Peyer's patch (tissue), 4 donors: ENCODE results near the gene RIC1. TPM values are rescaled to one million over a fixed set of nuclear protein-coding genes. Genes with fewer than 3 reads are reported as not detected.
A peak's percentile ranks its signal among the peaks of the same experiment; 100 is the strongest.

ENCODE experiments used
- DNase-seq, 3 donors: peaks; one replicate each; pipeline ENCODE4 v3.0.0-alpha.2; 2017 to 2019
- H3K27ac ChIP-seq, 4 donors: fragments of 200-600 bp; sonication (generic); one replicate each; pipeline ENCODE4 v1.5.1; 2016 to 2019
- H3K27me3 ChIP-seq, 2 donors: fragments of 200-600 bp; sonication (generic); one replicate each; pipeline ENCODE4 v1.5.1; 2019
- H3K36me3 ChIP-seq, 3 donors: fragments of 200-600 bp; sonication (generic); one replicate each; pipeline ENCODE4 v1.5.1; 2016 to 2019
- H3K4me1 ChIP-seq, 4 donors: fragments of 200-600 bp; sonication (generic); one replicate each; pipeline ENCODE4 v1.5.1; 2016 to 2019
- H3K4me3 ChIP-seq, 4 donors: fragments of 200-600 bp; sonication (generic); 1 replicate in 3 of 4; 2 replicates in 1 of 4; pipeline ENCODE4 v1.5.1; 2016 to 2019; ENCODE audit warnings: mild to moderate bottlenecking in 1 of 4
- H3K9me3 ChIP-seq, 4 donors: fragments of 200-600 bp; sonication (generic); one replicate each; pipeline ENCODE4 v1.5.1; 2016 to 2019; ENCODE audit warnings: mild to moderate bottlenecking in 1 of 4
- CTCF ChIP-seq, 6 experiments: fragments of 450-650 bp in 4 of 6; fragments of 200-600 bp in 2 of 6; sonication (generic) in 1 of 6; IDR thresholded peaks; one replicate each; pipeline ENCODE4 v1.5.1; 2017 to 2019; ENCODE audit warnings: antibody characterized with exemption in 6 of 6, mild to moderate bottlenecking in 3 of 6, moderate library complexity in 1 of 6
- POLR2A ChIP-seq, 2 donors: fragments of 450-650 bp; IDR thresholded peaks; one replicate each; pipeline ENCODE4 v1.5.1; 2017; ENCODE audit warnings: antibody characterized with exemption in 2 of 2, mild to moderate bottlenecking in 2 of 2, moderate library complexity in 2 of 2
- total RNA-seq, 4 donors: library from RNA; depleted of rRNA; stranded (reverse); fragments of >200 nt; gene quantifications; one replicate each; pipeline ENCODE4 v1.1.0, GENCODE V29; 2016

RIC1 gene
- total RNA-seq, 4 donors from 2014 or later: 31.1 to 49.6 (median 39.2) TPM

GRCh38 chr9:5587024-5587423, 41.9 kb upstream of the RIC1 start:
- H3K27ac ChIP-seq: peak overlapping the region in 1 of 4 donors; percentile 20
- DNase-seq: no peak
- no peak for TF ChIP-seq CTCF (IDR thresholded peaks at IDR 0.05)
- TF ChIP-seq POLR2A (IDR thresholded peaks at IDR 0.05): no peak
- H3K9me3 ChIP-seq: no peaks in the 10 kb centered on the region
- H3K27me3 ChIP-seq: no peaks in the 10 kb centered on the region
- H3K36me3 ChIP-seq: no peaks in the 10 kb centered on the region
- H3K4me1 ChIP-seq: no peaks in the 10 kb centered on the region
- H3K4me3 ChIP-seq: no peak overlapping the region

- Histone ChIP-seq H3K36me3 (no peaks in the 10 kb centered on the region), H3K4me3 (no peak overlapping the region), H3K9me3 (no peaks in the 10 kb centered on the region), H3K27me3 (no peaks in the 10 kb centered on the region), H3K4me1 (peaks cover 0 to 3% (median 0%) of the 10 kb centered on the region in 4 donors), H3K27ac (no peak overlapping the region)
- TF ChIP-seq CTCF (IDR thresholded peaks at IDR 0.05) (no peak), POLR2A (IDR thresholded peaks at IDR 0.05) (no peak)
- no peak for DNase-seq
Measured at GRCh38 chr9:5592231-5592630, 36.7 kb upstream of the RIC1 start.

- Histone ChIP-seq H3K4me3 (no peak overlapping the region), H3K9me3 (no peaks in the 10 kb centered on the region), H3K36me3 (no peaks in the 10 kb centered on the region), H3K27me3 (no peaks in the 10 kb centered on the region), H3K27ac (no peak overlapping the region), H3K4me1 (peaks cover 0 to 3% (median 0%) of the 10 kb centered on the region in 4 donors)
- no peak for DNase-seq
- TF ChIP-seq CTCF (IDR thresholded peaks at IDR 0.05) (no peak), POLR2A (IDR thresholded peaks at IDR 0.05) (no peak)
Measured at GRCh38 chr9:5592904-5593303, 36.0 kb upstream of the RIC1 start.

DNA sequence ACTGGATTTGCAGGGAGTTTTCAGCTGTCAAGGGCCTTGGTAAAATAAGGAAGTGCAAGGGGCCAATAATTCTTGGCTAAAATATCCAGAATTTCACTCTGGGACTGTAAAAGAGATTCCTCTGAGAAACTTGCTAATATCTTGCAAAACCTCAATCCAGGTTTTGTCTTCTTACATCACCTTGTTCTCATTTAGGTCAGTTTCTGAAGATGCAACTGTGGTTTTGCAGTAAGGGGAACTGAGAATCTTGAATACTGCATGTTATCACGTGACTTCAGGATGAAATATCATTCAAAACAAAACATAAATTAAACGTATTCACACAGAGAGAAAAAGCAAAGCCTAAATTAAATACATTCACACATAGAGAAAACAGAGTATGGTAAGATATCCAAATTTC, 35.0 kb upstream of the RIC1 start:
- H3K36me3 ChIP-seq: no peaks in the 10 kb centered on the region
- TF ChIP-seq CTCF (IDR thresholded peaks at IDR 0.05): no peak
- no peak for TF ChIP-seq POLR2A (IDR thresholded peaks at IDR 0.05)

GRCh38 chr9:5596173-5596572, 32.7 kb upstream of the RIC1 start:
- Histone ChIP-seq H3K4me3 (no peak overlapping the region), H3K9me3 (no peaks in the 10 kb centered on the region)

More for the DNA sequence above, 35.0 kb upstream of the RIC1 start:
- Histone ChIP-seq H3K27ac (peak overlapping the region in 1 of 4 donors; percentile 28), H3K27me3 (no peaks in the 10 kb centered on the region), H3K4me3 (no peak overlapping the region), H3K4me1 (peaks cover 0 to 3% (median 0%) of the 10 kb centered on the region in 4 donors), H3K9me3 (no peaks in the 10 kb centered on the region)
- no peak for DNase-seq

More at GRCh38 chr9:5596173-5596572, 32.7 kb upstream of the RIC1 start:
- Histone ChIP-seq H3K27ac (no peak overlapping the region), H3K36me3 (no peaks in the 10 kb centered on the region), H3K27me3 (no peaks in the 10 kb centered on the region), H3K4me1 (peaks cover 0 to 3% (median 0%) of the 10 kb centered on the region in 4 donors)
- TF ChIP-seq POLR2A (IDR thresholded peaks at IDR 0.05) (no peak), CTCF (IDR thresholded peaks at IDR 0.05) (no peak)
- DNase-seq: no peak
